ENCODE data around the gene FARS2.

The FARS2 gene

DNA sequence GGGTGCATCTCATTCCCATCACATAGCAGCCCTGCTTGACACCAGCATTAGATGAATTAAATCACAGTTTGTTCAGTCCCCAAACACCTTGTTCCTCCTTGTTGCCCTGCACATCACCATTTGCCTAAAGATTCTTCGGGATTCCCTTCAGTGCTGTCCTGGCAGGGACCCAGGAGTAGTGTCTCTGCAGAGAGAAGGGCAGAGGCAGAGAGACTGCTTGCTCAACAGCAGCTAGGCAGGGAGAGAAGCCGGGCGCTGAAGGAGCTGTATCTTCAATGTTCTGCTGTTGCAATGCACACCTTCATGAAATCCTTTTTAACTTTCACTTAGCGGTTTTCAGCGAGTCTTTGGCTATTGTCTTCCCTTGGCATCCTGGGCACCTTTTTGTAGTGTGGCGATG, 362.9 kb downstream of the FARS2 start:
- Histone ChIP-seq H3K27ac (ENCODE audit: low read length) (no peak overlapping the region), H4K20me1 (ENCODE audit: insufficient read depth, low read length) (peaks cover 5% of the 10 kb centered on the region; the same call in 1 of the 2 replicates), H3K79me2 (ENCODE audit: low read length) (no peaks in the 10 kb centered on the region), H3K9me3 (ENCODE audit: insufficient read depth, low read length) (no peaks in the 10 kb centered on the region), H3K4me1 (ENCODE audit: low read length) (peaks cover 29% of the 10 kb centered on the region), H3K27me3 (ENCODE audit: low read depth, low read length) (no peaks in the 10 kb centered on the region), H3K36me3 (replicated peaks; ENCODE audit: low read depth, low read length) (no peaks in the 10 kb centered on the region), H3K4me2 (ENCODE audit: low read length) (no peak overlapping the region), H3K4me3 (ENCODE audit: low read length) (no peak overlapping the region), H2AFZ (ENCODE audit: low read depth, low read length) (no peak overlapping the region), H3K9ac (ENCODE audit: low read length) (no peak overlapping the region)
- TF ChIP-seq, protein P1, sequence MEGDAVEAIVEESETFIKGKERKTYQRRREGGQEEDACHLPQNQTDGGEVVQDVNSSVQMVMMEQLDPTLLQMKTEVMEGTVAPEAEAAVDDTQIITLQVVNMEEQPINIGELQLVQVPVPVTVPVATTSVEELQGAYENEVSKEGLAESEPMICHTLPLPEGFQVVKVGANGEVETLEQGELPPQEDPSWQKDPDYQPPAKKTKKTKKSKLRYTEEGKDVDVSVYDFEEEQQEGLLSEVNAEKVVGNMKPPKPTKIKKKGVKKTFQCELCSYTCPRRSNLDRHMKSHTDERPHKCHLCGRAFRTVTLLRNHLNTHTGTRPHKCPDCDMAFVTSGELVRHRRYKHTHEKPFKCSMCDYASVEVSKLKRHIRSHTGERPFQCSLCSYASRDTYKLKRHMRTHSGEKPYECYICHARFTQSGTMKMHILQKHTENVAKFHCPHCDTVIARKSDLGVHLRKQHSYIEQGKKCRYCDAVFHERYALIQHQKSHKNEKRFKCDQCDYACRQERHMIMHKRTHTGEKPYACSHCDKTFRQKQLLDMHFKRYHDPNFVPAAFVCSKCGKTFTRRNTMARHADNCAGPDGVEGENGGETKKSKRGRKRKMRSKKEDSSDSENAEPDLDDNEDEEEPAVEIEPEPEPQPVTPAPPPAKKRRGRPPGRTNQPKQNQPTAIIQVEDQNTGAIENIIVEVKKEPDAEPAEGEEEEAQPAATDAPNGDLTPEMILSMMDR (IDR thresholded peaks at IDR 0.05; ENCODE audit: low read depth, low read length) = no peak
- no peak for TF ChIP-seq EZH2phosphoT487 (IDR thresholded peaks at IDR 0.05; ENCODE audit: low read depth)

DNA sequence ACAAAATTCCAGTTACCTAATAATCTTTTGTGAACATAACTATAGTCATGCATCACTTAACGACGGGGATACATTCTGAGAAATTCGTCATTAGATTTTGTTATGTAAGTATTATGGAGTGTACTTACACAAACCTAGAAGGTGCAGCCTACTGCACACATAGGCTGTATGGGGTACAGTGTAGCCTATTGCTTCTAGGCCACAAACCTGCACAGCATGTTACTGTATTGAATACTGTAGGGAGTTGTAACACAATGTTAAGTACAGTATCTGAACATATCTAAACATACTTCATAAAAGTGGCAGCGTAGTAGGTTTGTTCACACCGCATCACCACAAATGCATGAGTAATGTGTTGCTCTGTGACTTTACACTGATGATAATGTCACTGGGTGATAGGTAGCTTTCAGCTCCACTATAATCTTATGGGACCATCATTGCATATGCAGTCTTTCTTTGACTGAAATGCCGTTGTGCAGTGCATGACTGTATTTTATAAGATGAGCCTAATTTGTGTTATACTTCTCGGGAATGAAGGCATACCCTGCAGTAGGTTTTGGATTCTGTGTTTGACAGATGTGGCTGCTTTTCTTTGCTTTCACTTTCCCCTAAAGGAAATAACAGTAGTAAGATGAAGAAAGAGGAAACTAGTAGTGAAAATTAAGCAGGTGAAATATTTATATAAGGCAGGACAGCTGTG, 365.6 kb downstream of the FARS2 start:
- H3K4me1 ChIP-seq (ENCODE audit: low read length) = peaks cover 34% of the 10 kb centered on the region
- H3K79me2 ChIP-seq (ENCODE audit: low read length) = no peaks in the 10 kb centered on the region
- peak overlapping the region; percentile 32 for H3K4me3 ChIP-seq (ENCODE audit: low read length)
- no peak overlapping the region for H2AFZ ChIP-seq (ENCODE audit: low read depth, low read length)
- H3K4me2 ChIP-seq (ENCODE audit: low read length) = peak overlapping the region; percentile 61
- H3K27ac ChIP-seq (ENCODE audit: low read length) = peak overlapping the region; percentile 25; the same call in 1 of the 2 replicates
- H4K20me1 ChIP-seq (ENCODE audit: insufficient read depth, low read length) = peaks cover 5% of the 10 kb centered on the region; the same call in 1 of the 2 replicates
- TF ChIP-seq, protein P1 (IDR thresholded peaks at IDR 0.05; ENCODE audit: low read depth, low read length) = no peak
- no peak for TF ChIP-seq EZH2phosphoT487 (IDR thresholded peaks at IDR 0.05; ENCODE audit: low read depth)
- H3K9ac ChIP-seq (ENCODE audit: low read length) = no peak overlapping the region
- no peaks in the 10 kb centered on the region for H3K9me3 ChIP-seq (ENCODE audit: insufficient read depth, low read length)
- H3K36me3 ChIP-seq (replicated peaks; ENCODE audit: low read depth, low read length) = no peaks in the 10 kb centered on the region
- H3K27me3 ChIP-seq (ENCODE audit: low read depth, low read length) = no peaks in the 10 kb centered on the region

DNA sequence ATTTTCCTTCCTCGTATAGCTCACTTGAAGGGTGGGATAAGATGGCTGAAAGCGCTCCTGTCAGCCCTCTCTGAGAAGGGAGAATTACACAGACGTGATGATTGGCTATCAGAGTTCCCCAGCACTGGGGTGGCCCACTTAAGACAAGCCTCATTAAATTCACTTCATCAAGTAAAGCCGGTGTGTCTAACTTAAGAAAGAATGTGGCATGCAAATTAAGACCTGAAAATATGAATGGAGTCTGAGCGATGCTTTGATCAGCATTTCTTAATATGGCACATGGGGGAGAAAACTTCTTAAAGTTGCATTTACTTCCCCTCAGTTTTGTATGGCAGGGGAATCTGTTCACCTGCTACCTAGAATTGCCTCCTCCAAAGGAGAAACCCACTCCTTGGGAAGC, 369.3 kb downstream of the FARS2 start:
- Histone ChIP-seq H3K4me2 (ENCODE audit: low read length) (no peak overlapping the region), H3K79me2 (ENCODE audit: low read length) (no peaks in the 10 kb centered on the region), H3K4me3 (ENCODE audit: low read length) (no peak overlapping the region), H3K36me3 (replicated peaks; ENCODE audit: low read depth, low read length) (no peaks in the 10 kb centered on the region), H2AFZ (ENCODE audit: low read depth, low read length) (no peak overlapping the region), H3K4me1 (ENCODE audit: low read length) (peaks cover 34% of the 10 kb centered on the region), H3K27me3 (ENCODE audit: low read depth, low read length) (no peaks in the 10 kb centered on the region), H3K9me3 (ENCODE audit: insufficient read depth, low read length) (no peaks in the 10 kb centered on the region), H4K20me1 (ENCODE audit: insufficient read depth, low read length) (peaks cover 5% of the 10 kb centered on the region; the same call in 1 of the 2 replicates), H3K9ac (ENCODE audit: low read length) (no peak overlapping the region), H3K27ac (ENCODE audit: low read length) (no peak overlapping the region)
- TF ChIP-seq, protein P1 (IDR thresholded peaks at IDR 0.05; ENCODE audit: low read depth, low read length) = no peak
- no peak for TF ChIP-seq EZH2phosphoT487 (IDR thresholded peaks at IDR 0.05; ENCODE audit: low read depth)

DNA sequence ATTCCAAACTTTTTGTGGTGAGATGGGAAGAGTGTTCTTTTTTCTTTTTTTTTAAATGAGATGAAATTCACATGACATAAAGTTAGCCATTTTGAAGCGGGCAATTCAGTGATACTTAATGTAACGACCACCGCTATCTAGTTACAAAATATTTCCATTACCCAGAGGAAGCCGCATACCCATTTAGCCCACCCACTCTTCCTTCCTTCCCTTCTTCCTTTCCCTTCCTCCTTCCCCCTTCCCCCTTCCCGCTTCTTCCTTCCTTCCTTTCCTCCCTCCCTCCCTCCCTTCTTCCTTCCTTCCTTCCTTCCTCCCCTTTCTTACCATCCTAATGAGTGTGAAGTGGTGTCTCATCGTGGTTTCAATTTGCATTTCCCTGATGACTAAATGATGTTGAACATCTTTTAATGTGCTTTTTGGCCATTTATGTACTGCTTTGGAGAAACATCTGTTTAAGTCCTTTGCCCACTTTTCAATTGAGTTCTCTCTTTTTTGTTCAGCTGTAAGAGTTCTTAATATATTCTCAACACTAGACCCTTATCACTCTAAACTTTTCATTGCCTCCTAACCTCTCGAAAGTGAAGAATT, 371.1 kb downstream of the FARS2 start:
- no peak overlapping the region for H3K27ac ChIP-seq (ENCODE audit: low read length)
- peaks cover 20% of the 10 kb centered on the region for H3K4me1 ChIP-seq (ENCODE audit: low read length)
- no peaks in the 10 kb centered on the region for H3K27me3 ChIP-seq (ENCODE audit: low read depth, low read length)
- H3K36me3 ChIP-seq (replicated peaks; ENCODE audit: low read depth, low read length) = no peaks in the 10 kb centered on the region
- no peak overlapping the region for H3K4me2 ChIP-seq (ENCODE audit: low read length)
- no peak for TF ChIP-seq EZH2phosphoT487 (IDR thresholded peaks at IDR 0.05; ENCODE audit: low read depth)
- TF ChIP-seq, protein P1 (IDR thresholded peaks at IDR 0.05; ENCODE audit: low read depth, low read length) = no peak
- no peaks in the 10 kb centered on the region for H3K79me2 ChIP-seq (ENCODE audit: low read length)
- no peak overlapping the region for H3K4me3 ChIP-seq (ENCODE audit: low read length)
- H3K9me3 ChIP-seq (ENCODE audit: insufficient read depth, low read length) = no peaks in the 10 kb centered on the region
- H4K20me1 ChIP-seq (ENCODE audit: insufficient read depth, low read length) = no peaks in the 10 kb centered on the region
- H2AFZ ChIP-seq (ENCODE audit: low read depth, low read length) = no peak overlapping the region
- no peak overlapping the region for H3K9ac ChIP-seq (ENCODE audit: low read length)

All from OCI-LY3 (cell line).